Measurements from ENCODE around the gene SIGLEC5.

DNA sequence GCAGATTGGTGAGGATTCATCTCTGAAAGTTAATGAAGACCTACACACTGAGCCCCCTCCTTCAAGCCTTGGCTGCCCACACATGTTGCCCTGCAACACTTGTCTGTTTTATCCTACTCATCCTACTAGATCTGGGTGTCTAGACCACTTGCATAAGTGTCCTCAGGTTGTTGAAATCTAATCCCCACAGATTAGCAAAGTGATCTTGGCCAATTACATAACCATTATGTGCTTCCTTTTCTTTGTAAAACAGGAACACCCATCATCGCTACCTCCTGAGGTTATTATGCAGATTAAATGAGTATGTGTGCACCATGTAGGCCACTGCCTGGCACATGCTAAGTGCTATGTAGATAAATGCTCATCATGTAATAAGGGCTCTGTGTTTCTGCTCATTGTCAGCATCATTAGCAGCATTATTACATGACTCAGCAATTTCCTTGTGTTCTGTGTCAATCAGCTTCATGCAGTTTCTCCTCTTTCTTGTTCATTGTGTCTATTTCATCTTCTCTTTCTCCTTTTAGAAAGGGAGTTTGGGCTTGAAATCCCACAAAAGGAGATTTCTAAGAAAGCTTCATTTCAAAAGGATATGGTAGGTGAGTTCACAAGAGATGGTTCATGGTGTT is 44.0 kb downstream of the SIGLEC5 start:
- TF ChIP-seq, protein P1, sequence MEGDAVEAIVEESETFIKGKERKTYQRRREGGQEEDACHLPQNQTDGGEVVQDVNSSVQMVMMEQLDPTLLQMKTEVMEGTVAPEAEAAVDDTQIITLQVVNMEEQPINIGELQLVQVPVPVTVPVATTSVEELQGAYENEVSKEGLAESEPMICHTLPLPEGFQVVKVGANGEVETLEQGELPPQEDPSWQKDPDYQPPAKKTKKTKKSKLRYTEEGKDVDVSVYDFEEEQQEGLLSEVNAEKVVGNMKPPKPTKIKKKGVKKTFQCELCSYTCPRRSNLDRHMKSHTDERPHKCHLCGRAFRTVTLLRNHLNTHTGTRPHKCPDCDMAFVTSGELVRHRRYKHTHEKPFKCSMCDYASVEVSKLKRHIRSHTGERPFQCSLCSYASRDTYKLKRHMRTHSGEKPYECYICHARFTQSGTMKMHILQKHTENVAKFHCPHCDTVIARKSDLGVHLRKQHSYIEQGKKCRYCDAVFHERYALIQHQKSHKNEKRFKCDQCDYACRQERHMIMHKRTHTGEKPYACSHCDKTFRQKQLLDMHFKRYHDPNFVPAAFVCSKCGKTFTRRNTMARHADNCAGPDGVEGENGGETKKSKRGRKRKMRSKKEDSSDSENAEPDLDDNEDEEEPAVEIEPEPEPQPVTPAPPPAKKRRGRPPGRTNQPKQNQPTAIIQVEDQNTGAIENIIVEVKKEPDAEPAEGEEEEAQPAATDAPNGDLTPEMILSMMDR (IDR thresholded peaks at IDR 0.05) = no peak
- TF ChIP-seq POLR2AphosphoS5 (IDR thresholded peaks at IDR 0.05) = no peak
